ENCODE data around the gene ZBTB7A.

GRCh38 chr19:4037301-4037949 is 29.3 kb downstream of the ZBTB7A start:
- TF ChIP-seq FOXM1 (IDR thresholded peaks at IDR 0.05; ENCODE audit: borderline replicate concordance), result no peak
- TF ChIP-seq LEF1 (IDR thresholded peaks at IDR 0.05; ENCODE audit: borderline replicate concordance), result no peak
- no peak for TF ChIP-seq ELF4 (IDR thresholded peaks at IDR 0.05)
- TF ChIP-seq SP1 (IDR thresholded peaks at IDR 0.05), result no peak
- TF ChIP-seq FOXK2 (IDR thresholded peaks at IDR 0.05), result no peak
- TF ChIP-seq BHLHE40 (IDR thresholded peaks at IDR 0.05; ENCODE audit: borderline replicate concordance), result no peak
- TF ChIP-seq SUZ12 (IDR thresholded peaks at IDR 0.05), result no peak
- no peak for TF ChIP-seq FOXA1 (IDR thresholded peaks at IDR 0.05)
- TF ChIP-seq NFRKB (IDR thresholded peaks at IDR 0.05), result no peak
- TF ChIP-seq HDGF (IDR thresholded peaks at IDR 0.05; ENCODE audit: borderline replicate concordance), result no peak
- no peak for TF ChIP-seq PKNOX1 (IDR thresholded peaks at IDR 0.05)
- no peak for TF ChIP-seq ZNF384 (IDR thresholded peaks at IDR 0.05)
- TF ChIP-seq ARNT (IDR thresholded peaks at IDR 0.05), result no peak
- TF ChIP-seq TARDBP (IDR thresholded peaks at IDR 0.05), result no peak

Data from HEK293T (cell line).